HG02763 (cell line): ENCODE measurements around the gene TMEM129.
A peak's percentile ranks its signal among the peaks of the same experiment; 100 is the strongest.
"Not testable (repeated sequence)": the region's sequence is repeated elsewhere in the genome, so short reads cannot be mapped to it uniquely, and the experiment has no call there.

ENCODE experiments used
- ATAC-seq: cut with Tn5 transposase; IDR thresholded peaks from one replicate; pipeline ENCODE4 v1.9.1; 2021; ENCODE audit warnings: mild to moderate bottlenecking, moderate library complexity; ENCODE audit not compliant: unreplicated experiment

Gene TMEM129

DNA sequence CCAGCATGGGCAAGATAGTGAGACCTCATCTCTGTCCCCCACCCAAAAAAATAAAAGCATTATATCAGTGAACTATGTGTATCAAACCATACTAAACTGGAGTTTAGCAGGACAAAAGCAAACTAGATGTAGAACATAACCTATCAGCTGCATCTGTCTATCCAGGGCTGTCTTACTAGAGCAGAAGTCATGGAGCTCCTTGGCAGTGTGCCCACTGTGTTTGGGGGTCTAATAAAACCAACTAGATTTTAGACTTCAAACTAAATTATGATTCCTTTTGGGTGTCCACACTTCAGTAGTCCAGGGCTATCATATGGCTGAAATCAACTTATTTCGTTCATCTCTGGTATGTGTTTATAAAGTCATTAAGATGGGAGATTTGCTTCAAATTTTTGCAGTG, 17.3 kb downstream of the TMEM129 start:
- no peak for ATAC-seq

DNA sequence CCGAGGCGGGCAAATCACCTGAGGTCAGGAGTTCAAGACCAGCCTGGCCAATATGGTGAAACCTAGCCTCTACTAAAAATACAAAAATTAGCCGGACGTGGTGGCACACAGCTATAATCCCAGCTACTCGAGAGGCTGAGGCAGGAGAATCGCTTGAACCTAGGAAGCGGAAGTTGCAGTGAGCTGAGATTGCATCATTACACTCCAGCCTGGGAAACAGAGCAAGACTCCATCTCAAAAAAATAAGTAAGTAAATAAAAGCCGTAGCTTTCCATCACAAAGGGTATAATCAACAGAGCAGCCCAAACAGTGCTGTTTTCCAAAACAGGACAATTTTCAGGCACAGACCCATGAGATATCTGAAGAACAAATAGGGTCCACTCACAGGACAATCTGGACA, 19.5 kb downstream of the TMEM129 start:
- ATAC-seq: not testable (repeated sequence)

DNA sequence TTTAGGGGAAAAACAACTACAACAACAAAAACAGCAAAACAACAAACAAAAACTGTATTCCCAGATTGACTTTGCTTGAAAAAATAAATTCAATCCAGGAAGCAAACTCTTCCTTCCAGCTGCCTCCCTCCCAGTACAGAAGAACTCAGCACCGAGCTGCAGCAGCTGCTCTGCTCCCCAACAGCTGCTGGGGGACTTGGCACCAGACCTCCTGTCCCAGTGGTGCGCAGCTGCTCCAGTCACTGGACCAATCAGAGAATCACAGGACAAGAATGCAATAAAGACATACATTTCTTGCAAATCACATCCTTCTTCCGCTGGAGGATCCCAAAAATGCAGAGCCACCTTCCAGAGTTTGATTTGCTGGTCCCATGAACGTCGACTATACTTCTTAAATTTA, 25.2 kb downstream of the TMEM129 start:
- no peak for ATAC-seq

DNA sequence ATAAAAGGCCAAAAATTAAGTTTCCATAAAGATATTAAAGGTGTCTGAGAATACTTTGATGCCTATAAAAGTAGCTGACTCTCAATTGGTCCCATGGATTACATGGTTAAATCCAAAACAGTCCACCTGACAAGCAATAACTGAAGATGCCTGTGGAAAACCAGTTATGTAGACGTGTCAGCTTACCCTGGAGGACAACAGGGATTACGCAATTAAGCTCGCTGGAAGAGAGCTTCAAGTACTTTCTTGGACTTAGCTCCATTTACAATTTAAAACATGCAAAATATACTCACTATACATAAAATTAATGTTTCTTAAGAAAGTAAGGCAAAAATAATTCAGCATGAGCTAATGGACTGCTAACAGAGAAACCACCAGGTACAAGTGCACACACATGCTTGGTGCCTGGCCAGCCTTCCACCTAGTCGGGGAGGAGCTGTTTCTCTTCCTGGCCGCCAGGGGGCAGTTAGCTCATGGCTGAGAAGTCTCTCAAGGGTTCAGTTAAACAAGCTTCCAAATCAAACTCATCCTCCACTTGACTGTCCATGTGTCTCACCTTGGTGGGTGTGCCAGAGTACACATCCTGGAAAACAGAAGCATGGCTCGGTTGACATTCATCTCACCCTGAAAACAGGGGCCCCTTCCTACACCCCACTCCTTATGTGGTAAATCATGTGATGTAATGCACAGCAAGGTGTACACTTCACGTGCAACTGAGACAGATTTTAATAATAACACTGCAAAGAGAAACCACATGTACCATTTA, 27.8 kb downstream of the TMEM129 start:
- ATAC-seq: no peak

DNA sequence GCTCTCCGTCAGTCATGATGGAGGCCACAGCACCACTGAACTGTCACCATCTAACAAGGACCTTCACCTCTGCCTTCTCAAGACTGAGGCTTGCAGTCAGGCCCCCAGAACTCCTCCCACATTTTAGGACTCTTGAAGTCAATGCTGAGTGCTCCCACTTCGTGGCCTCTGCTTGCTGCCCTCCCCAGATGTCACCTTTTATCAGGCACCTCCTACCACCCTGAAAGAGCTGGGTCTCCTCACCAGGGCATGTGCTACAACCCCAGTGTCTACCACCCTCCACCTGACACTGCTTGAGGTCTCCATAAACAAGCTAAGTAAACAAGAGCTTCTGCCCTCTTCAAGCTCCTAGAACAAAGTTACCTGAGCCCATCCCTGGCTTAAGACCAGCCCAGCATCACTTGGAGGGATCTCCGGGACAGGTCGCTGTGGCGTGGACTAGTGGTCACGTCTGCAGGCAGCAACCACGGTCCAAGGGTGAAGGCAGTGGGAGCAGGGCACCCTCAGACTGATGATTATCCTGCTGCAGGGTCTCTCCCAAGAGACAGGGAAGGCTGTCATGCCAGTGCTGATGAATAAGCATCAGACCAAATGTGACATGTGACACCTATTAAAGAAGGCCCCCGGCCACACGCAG, 29.3 kb downstream of the TMEM129 start:
- ATAC-seq: no peak

DNA sequence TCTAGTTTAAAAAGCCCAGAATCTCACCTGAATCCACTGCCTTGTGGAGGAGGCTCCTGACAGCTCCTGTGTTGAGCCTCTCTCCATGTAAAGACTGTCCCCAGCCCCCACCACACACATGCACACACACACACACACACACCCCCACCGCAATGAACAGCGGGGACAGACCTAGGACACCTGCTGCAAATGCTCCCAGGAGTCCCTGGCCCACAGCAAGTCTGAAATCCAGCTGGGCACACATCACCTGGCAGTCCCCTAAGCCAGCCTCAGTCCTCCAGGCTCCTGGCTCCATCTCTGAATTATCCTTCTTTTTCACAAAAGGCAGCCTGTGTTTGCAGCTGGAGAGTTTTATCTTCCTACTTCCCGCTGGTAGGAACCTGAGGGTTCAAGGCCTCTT, 30.4 kb downstream of the TMEM129 start:
- no peak for ATAC-seq

DNA sequence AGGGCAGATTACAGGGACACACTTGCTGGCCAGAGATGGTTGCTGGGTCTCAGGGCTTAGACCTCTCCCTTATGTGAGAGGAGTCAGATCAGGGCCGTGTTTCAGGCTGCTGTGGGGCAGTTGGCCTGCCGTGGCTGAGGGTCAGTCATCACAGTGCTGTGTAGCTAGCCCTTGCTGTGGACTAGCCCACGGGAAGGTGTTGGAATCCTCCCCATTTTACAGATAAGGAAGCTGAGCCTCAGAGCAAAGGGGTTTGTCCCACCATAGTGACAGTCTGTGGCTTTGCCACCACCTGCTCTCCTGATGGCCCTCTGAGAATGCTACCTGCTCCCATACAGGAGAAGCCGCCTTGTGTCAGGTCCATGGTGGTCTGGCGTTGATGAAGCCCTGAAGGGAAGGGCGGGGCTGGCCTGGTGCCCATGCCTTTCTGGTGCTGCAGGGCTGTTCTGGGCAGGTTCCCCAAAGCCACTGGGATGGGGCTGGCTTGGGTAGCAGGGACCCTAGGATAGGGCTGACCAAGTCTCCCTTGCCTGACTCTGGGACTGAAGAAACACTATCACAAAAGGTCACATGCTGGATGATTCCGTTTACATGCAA, 34.6 kb downstream of the TMEM129 start:
- ATAC-seq: no peak

DNA sequence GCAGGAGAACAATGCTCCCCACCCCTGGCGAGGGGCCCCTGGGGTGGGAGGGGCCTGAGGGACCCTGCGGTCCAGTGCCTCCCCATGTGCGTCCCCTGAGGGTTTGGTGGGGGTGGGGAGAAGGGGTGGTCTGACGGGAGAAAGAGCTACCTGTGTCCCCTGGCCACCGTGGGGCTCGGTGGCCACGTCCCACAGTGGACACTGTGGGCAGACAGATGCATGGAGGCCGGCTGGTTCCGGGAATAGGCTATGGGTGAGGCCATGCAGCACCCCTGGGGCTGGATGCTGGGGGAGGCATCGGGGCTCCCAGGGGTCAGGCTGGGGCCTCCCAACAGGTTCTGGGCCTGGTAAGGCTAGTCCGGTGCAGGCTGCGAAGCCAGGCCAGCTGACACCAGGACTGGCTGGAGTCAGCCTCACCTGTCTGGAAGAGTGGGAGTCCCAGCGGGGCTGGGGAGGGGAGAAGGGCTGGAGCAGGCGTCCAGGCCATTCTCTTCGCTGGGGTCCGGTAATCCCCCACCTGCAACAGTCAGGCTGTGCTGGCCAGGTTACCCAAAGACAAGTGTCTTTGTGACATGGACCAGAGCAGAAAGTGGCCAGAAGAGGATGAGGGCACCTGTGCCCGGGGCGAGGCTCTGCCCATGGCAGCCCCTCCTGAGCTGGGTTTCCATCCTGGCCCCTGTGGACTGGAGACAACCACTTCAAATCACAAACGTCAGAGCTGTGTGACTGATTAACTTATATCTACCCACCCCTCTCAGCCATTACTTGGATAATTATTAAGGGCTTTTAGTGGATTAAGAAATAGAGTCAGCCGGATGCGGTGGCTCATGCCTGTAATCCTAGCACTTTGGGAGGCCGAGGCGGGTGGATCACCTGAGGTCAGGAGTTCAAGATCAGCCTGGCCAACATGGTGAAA, 35.6 kb downstream of the TMEM129 start:
- ATAC-seq: no peak

DNA sequence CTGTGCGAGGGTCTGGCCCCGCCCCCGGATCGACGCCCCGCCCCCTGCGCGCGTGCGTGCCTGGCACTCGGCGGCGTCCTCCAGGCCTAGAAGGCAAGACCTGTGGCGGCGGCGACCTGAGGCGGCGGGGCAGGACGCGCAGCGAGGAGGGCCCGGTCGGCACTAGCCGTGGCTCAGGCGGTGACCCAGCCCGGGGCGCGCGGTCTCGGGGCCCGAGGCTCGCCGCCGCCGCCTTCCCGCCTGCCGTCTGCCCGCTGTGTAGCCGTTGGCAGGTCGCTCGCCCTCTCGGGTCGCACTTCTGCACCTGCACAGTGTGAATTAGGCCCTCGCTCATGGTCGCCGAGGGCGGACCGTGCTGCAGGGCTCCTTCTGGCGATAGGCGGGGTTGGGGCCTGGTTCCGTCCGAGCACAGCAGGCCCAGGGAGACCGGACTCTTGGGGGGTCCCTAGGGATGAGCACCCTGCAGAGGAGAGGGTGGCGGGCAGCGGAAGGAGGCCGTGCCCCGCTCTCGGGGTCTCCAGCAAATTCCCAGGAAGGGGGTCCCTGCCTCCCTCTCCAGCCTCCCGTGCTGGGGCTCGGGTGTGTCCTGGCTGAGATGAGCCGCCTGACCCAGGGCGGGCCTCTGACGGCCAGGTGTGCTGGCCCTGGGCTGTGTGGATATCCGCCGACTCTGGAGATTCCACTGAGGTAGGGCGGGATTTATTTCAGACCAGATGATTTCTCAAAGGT, 36.5 kb downstream of the TMEM129 start:
- no peak for ATAC-seq

DNA sequence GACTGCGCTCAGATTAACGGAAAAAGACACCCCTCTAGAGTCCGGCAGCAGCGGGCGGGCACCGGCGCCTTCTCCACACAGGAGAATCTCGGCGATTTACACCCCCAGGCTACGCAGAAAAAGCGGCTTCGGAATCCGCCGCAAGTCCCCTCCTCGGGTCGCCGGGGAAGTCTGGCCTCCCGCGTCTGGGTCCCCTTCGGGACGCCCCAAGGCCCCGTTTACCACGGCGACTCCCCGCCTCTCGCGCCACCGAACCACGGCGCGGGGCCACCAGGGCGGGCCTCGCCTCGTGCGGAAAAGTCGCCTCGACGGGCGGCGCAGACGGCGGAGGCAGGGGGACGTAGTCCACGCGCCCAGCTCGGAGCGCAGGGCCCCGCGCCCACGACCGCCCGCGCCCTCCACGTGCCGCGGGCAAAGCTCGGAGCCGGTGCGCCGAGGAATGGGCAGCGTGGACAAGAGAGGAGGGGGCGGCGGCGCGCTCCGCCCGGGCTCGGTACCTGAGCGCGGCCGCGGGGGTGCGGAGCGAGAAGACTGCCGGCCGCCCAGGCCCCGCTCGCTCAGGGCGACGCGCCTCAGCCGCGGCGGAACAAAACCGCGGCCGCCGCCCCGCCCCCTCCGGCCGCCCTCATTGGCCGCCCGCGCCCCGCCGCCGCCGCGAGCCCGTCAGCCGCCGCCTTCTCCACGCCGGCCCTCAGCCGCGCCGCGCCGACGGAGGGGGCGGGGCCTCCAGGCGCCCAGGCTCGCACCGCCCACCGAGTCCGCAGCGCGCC, 37.2 kb downstream of the TMEM129 start, which contains the start of gene FAM53A:
Gene FAM53A (minus strand): TSS at position 578 of the 770 bp plus-strand sequence. CDS start 15,572 bp downstream, outside the sequence.
- ATAC-seq: peak; percentile 89

DNA sequence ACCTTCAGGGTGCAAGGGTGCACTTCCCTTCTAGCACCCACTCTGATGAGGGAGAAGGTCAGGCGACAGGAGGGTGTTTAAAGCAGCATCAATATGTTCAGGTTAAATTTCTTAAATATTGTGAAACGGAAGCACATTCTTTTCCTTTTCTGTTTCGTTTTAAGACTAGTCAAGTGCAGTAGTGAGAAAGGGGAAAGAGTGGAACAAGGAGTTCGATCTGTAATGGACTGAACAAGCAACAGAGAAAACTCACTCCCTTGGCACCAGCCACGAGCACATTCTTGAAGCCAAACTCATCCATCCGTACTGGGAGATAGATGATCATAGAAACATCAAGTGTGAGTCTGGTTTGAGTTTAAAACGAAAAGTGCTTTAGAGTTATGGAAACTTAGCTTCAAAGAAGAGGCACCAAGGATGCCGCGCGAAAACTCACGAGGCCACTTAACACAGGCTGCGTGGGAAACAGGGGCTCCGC, 37.8 kb downstream of the TMEM129 start:
- no peak for ATAC-seq

DNA sequence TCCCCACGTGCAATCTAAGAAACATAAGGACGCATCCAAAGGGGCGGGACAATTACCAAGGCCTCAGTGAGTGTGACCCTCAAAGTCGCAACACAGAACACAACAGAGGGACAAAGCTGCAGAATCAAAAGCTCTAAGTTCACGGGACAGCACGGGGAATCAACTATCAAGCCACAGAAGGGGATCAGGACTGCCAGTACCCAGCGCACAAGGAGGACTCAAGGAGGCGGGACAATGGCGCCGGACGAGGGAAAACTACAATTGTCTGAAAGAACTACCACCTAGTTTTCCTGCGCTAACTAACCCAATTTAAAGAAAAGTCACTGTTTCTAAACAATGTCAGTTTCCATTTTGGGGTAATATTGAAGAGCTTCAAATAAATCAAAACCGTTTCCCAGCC, 38.3 kb downstream of the TMEM129 start:
- no peak for ATAC-seq

DNA sequence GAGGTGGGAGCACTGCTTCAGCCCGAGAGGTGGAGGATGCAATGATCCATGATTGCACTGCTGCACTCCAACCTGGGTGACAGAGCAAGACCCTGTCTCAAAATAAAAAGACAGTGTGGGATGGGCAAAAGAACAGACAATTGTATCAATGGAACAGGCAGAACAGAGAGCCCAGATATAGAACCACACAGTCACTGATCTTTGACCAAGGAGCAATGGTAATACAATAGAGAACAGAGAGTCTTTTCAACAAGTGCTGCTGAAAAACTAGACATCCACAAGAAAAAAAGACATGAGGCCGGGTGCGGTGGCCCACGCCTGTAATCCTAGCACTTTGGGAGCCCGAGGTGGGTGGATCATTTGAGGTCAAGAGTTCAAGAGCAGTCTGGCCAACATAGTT, 42.9 kb downstream of the TMEM129 start:
- no peak for ATAC-seq

DNA sequence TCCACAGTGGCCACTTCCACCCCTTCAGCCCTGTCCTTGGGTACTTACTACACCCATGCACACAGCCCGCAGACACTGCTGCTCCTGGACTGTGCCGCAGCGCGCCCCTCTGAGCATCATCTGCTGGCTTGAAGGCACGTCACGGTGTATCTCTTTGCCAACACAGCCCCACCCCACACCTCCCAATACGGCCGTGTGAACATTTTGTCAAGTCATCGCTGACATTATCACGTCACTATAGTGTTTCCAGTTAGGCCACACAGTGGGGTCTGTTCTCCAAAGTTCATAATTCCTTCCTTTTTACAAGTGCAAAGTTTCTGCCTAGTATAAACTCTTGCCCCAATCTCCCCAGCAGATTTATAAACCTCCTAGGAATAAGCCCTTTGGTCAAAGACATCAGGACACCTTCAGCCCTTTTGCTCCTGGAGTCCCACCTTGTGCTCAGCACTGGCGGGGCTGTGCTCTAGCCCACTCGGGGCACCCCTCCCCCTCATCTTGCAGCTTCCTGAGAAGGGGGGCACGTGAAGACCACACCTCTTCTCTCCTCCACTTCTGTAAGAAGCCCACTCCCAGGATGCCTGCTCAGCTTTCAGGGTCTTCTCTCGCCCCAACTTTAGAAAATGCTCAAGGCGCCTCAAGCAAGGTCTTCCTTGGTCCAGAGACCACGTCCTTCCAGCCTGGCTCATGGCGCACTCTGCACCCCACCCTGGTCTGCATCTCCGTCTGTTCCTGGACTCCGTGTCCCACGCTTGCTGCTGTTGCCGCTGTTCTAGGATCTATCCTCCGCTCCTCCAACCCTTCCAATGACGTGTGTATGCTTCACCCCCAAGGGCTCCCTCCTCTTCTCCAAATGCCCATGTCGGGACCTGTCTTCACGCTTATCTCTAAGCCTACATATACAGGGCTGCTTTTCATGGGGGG, 44.3 kb downstream of the TMEM129 start:
- ATAC-seq: no peak

DNA sequence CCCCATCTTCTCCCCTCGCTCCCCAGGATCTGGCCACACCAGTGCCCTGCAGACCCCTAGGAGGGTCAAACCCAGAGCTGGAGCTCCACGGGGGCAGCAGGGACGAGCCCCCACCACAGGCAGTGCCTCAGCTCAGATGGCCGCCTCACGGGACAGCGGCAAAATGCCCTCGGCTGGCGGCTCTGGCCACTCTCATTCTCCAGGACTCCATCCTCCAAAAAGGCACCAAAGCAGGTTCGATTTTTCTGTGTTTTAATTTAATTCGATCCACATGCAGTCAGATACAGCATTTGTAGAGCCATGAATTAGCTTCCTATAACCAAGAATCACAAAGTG, 45.4 kb downstream of the TMEM129 start:
- no peak for ATAC-seq

DNA sequence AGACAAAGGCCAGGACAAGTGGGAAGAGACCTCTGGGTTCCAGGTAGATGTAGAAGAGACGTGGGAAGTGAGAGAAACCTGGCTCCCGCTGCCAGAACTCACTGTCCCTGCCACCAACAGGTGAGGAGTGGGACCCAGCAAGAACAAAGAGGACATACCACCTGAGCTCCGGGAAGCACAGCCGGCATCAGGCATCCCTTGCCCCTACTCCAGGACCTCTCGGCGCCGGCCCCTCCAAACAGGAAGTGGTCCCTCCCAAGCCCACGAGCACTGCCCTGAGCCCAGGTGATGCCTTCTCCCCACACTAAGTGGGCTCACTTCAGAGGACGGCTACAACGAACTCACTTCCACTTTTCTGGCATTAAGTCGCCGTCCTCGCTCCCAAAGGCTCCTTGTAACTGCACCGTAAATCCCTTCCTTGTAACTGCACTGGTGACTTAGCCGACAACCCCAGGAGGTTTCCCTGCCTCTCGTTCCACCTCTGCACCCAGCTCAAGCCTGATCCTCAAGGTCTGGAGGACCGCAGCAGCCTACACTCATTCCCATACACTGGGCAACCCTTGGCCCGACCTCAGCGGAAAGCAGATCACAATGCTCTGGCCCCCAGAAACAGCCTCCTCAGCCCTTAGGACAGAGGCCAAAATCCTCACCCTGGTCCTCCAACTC, 45.9 kb downstream of the TMEM129 start:
- no peak for ATAC-seq

DNA sequence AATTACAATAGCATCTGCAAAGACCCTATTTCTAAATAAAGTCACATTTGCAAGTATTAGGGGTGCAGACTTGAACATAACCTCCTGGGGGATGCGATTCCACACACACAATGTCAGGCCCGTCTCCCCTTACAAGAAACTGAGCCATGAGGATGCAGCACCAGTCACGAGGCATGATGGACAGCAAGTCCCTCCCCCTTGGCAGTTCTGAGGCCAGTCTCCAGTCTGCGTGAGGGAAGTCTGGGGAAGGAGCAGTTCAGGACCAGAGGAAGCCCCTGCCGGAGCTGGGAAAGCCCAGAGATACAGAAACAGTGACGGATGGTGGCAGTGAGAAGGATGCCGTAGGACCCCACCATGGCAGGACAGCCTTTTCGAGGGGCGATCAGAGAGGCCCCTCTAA, 46.4 kb downstream of the TMEM129 start:
- ATAC-seq: no peak

DNA sequence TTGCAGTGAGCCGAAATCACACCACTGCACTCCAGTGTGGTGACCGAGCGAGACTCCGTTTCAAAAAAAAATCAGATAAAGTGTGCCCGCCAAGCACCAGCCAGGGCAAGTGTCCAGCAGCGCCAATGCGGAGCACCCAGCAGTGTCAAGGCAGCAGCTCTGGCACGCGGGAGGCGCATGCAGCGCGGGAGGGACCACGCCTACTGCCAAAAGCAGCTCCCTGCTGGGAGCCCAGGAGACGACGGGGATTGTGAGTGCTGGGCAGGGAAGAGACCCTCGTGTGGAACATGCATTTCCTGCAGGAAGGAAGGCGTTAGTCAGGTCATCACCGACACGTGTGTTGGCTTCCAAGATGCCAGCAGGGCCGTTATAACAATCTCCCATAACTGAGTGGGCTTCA, 47.5 kb downstream of the TMEM129 start:
- ATAC-seq: no peak
